Lung (tissue), 12 donors: Measurements from ENCODE around the gene FNDC5. TPM values are rescaled to one million over a fixed set of nuclear protein-coding genes. Genes with fewer than 3 reads are reported as not detected.

Experiments used
- ATAC-seq: fragments of 200-7000 bp; cut with Tn5 transposase; one replicate; pipeline ENCODE4 v1.9.1; 2020; ENCODE audit warnings: moderate number of reproducible peaks; ENCODE audit not compliant: insufficient read depth, low FRiP score
- DNase-seq, 3 donors: peaks; one replicate each; pipeline ENCODE4 v3.0.0-alpha.2; 2013 to 2017
- H3K27ac ChIP-seq, 2 donors: one replicate each; pipeline ENCODE4 v1.5.1; 2013; ENCODE audit warnings: mild to moderate bottlenecking in 2 of 2, moderate library complexity in 2 of 2, control low read depth in 1 of 2, inconsistent platforms in 1 of 2, low read depth in 1 of 2, low read length in 1 of 2
- H3K27me3 ChIP-seq, 3 donors: one replicate each; pipeline ENCODE4 v1.5.1; 2013; ENCODE audit warnings: low read length in 2 of 3; ENCODE audit not compliant: control insufficient read depth in 3 of 3, insufficient read depth in 3 of 3
- H3K36me3 ChIP-seq, 4 donors: one replicate each; pipeline ENCODE4 v1.5.1; 2013; ENCODE audit warnings: low read length in 4 of 4, mild to moderate bottlenecking in 1 of 4, moderate library complexity in 1 of 4; ENCODE audit not compliant: control insufficient read depth in 4 of 4, insufficient read depth in 4 of 4
- H3K4me1 ChIP-seq, 5 donors: one replicate each; pipeline ENCODE4 v1.5.1; 2013; ENCODE audit warnings: low read length in 5 of 5, mild to moderate bottlenecking in 2 of 5, moderate library complexity in 1 of 5; ENCODE audit not compliant: control insufficient read depth in 5 of 5, insufficient read depth in 5 of 5
- H3K4me3 ChIP-seq: one replicate; pipeline ENCODE4 v1.5.1; 2013; ENCODE audit warnings: mild to moderate bottlenecking, control low read depth, moderate library complexity
- H3K9ac ChIP-seq, 2 donors: one replicate each; pipeline ENCODE4 v1.5.1; 2013; ENCODE audit warnings: low read length in 2 of 2, control low read depth in 1 of 2; ENCODE audit not compliant: insufficient read depth in 1 of 2
- H3K9me3 ChIP-seq, 4 donors: one replicate each; pipeline ENCODE4 v1.5.1; 2013; ENCODE audit warnings: low read length in 3 of 4, mild to moderate bottlenecking in 1 of 4, moderate library complexity in 1 of 4; ENCODE audit not compliant: control insufficient read depth in 4 of 4, insufficient read depth in 3 of 4
- WGBS, 2 donors: extraction: QIAGEN DNeasy Blood & Tissue Kit; methylation state at CpG; one replicate each; pipeline ENCODE4 v1.1.7; 2013; 5-methylcytosine and 5-hydroxymethylcytosine counted together
- polyA plus RNA-seq, 2 donors: library from polyadenylated mRNA; stranded (reverse); fragments of 200-250 nt; gene quantifications; one replicate each; pipeline ENCODE4 v1.2.1, GENCODE V29; 2013
- total RNA-seq, 2 donors: library from RNA; depleted of rRNA in 1 of 2; stranded (reverse); fragments of >200 nt in 1 of 2; gene quantifications; one replicate each; pipeline ENCODE4 v1.2.1, GENCODE V29; 2014 to 2021
- TF ChIP-seq, protein P1 (sequence below): IDR thresholded peaks from 2 replicates; pipeline ENCODE4 v1.5.1; 2012; ENCODE audit warnings: mild to moderate bottlenecking; ENCODE audit errors: control extremely low read depth, extremely low read depth
- donor health status: control.
- donor health status: control.
- donor health status: Bipolar disorder and iron deficiency.
- donor health status: healthy.
- donor health status: DM: yes; HTN: yes; CAD: no.

FNDC5 gene
- total and polyA plus RNA-seq, 4 donors: 0.10 to 5.3 (median 0.25) TPM

DNA sequence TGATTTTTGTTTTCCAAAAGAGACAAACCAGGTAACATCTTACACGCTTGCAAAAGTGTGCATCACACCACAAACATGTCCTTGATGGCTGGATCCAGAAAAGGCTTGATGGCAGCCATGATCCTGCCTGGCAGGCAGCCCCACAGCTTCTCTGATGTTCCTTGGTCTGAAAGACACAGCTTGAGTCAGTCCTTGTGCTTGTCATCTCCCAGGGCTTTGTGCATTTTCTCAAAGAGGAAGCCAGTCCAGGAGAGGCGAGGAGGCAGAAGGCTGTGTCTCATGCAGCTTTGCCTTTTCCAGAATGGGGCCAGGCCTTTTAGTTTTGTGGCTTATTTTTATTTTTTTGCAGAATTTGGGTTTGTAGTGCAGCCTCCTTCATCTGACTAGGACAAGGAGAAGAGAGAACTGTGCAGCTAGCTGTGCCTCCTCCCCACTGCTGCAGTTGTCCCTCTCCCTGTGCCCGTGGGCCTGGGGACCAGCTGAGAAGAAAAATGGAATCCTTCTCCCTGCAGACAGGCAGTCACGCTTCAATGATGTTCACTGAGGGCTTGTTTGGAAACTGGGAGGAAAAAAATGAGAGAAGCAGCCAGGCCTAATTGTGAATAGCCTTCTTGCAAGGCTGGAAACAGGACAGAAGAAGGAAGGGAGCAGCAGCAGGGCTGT is 7.4 kb downstream of the FNDC5 start:
- TF ChIP-seq, protein P1, sequence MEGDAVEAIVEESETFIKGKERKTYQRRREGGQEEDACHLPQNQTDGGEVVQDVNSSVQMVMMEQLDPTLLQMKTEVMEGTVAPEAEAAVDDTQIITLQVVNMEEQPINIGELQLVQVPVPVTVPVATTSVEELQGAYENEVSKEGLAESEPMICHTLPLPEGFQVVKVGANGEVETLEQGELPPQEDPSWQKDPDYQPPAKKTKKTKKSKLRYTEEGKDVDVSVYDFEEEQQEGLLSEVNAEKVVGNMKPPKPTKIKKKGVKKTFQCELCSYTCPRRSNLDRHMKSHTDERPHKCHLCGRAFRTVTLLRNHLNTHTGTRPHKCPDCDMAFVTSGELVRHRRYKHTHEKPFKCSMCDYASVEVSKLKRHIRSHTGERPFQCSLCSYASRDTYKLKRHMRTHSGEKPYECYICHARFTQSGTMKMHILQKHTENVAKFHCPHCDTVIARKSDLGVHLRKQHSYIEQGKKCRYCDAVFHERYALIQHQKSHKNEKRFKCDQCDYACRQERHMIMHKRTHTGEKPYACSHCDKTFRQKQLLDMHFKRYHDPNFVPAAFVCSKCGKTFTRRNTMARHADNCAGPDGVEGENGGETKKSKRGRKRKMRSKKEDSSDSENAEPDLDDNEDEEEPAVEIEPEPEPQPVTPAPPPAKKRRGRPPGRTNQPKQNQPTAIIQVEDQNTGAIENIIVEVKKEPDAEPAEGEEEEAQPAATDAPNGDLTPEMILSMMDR: no peak
- H3K36me3 ChIP-seq: peaks cover 0 to 11% (median 1%) of the 10 kb centered on the region in 4 donors
- H3K9ac ChIP-seq: no peak overlapping the region
- H3K27ac ChIP-seq: no peak overlapping the region
- peaks cover 0 to 10% (median 0%) of the 10 kb centered on the region in 5 donors for H3K4me1 ChIP-seq
- no peak overlapping the region for H3K4me3 ChIP-seq
- 88 to 98% methylated on average over 4 of the region's 4 CpGs for WGBS, 2 donors
- ATAC-seq: no peak
- no peaks in the 10 kb centered on the region for H3K27me3 ChIP-seq
- no peak for DNase-seq
- no peaks in the 10 kb centered on the region for H3K9me3 ChIP-seq

- Histone ChIP-seq H3K4me1 (peaks cover 0 to 10% (median 0%) of the 10 kb centered on the region in 5 donors), H3K27me3 (no peaks in the 10 kb centered on the region), H3K27ac (no peak overlapping the region), H3K9ac (no peak overlapping the region), H3K4me3 (no peak overlapping the region), H3K9me3 (no peaks in the 10 kb centered on the region), H3K36me3 (peaks cover 0 to 9% (median 4%) of the 10 kb centered on the region in 4 donors)
- TF ChIP-seq, protein P1: no peak
- 77 to 85% methylated on average over 3 of the region's 3 CpGs for WGBS, 2 donors
- no peak for DNase-seq
- ATAC-seq: no peak
Measured at GRCh38 chr1:32861904-32862695, 8.6 kb downstream of the FNDC5 start.

GRCh38 chr1:32860566-32860965 is 10.1 kb downstream of the FNDC5 start:
- Histone ChIP-seq H3K9ac (no peak overlapping the region), H3K4me1 (peaks cover 0 to 7% (median 0%) of the 10 kb centered on the region in 5 donors), H3K36me3 (peaks cover 0 to 18% (median 11%) of the 10 kb centered on the region in 4 donors), H3K27ac (no peak overlapping the region), H3K27me3 (no peaks in the 10 kb centered on the region), H3K4me3 (no peak overlapping the region), H3K9me3 (no peaks in the 10 kb centered on the region)
- TF ChIP-seq, protein P1: no peak
- ATAC-seq (no peak), DNase-seq (no peak)
